ENCODE results near the gene MFSD12.
"Not testable (repeated sequence)": the region's sequence is repeated elsewhere in the genome, so short reads cannot be mapped to it uniquely, and the experiment has no call there.

MFSD12 gene

DNA sequence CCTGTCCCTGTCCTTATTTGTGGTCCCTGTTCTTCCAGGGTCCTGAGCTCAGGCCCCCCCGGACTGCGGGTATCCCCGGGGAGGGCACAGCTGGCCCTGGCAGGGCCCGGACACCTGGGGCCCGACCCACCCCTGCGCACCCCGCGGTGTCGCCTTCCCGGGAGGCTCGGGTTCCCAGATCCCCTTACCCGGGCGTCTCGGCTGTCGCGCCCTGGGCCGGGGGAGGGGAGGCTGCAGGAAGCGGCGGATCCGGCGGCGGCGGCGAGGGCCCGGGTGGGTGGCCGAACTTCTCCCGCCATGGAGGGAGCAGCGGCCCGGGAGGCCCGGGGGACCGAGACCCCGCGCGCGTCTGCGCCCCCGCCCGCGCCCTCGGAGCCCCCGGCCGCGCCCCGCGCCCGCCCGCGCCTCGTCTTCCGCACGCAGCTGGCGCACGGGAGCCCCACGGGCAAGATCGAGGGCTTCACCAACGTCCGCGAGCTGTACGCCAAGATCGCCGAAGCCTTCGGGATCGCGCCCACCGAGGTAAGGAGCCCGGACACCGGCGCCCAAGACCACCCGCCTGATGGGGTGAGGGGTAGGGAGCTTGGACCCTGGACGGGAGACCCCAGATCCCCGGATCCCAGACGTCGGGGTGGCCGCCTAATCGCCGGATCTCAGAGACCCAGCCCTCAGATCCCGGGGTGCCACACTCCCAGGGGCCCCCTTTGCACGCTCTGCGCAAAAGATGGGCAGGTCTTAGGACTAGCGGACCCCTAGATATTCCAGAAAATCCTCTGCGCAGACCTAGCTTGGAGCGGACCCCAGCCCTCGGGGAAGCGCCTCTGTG lies 28.1 kb upstream of the MFSD12 start, which contains the start of gene GIPC3:
Gene GIPC3 (plus strand): TSS at position 178 of the 826 bp plus-strand sequence. CDS start 120 bp downstream, at position 298.
- DNase-seq (ENCODE audit: extremely low spot score): no peak
- TF ChIP-seq, protein P1, sequence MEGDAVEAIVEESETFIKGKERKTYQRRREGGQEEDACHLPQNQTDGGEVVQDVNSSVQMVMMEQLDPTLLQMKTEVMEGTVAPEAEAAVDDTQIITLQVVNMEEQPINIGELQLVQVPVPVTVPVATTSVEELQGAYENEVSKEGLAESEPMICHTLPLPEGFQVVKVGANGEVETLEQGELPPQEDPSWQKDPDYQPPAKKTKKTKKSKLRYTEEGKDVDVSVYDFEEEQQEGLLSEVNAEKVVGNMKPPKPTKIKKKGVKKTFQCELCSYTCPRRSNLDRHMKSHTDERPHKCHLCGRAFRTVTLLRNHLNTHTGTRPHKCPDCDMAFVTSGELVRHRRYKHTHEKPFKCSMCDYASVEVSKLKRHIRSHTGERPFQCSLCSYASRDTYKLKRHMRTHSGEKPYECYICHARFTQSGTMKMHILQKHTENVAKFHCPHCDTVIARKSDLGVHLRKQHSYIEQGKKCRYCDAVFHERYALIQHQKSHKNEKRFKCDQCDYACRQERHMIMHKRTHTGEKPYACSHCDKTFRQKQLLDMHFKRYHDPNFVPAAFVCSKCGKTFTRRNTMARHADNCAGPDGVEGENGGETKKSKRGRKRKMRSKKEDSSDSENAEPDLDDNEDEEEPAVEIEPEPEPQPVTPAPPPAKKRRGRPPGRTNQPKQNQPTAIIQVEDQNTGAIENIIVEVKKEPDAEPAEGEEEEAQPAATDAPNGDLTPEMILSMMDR (IDR thresholded peaks at IDR 0.05; ENCODE audit: control extremely low read depth, extremely low read depth, low read depth, missing control alignments): no peak
- POLR2A ChIA-PET: no interaction called here
- CTCF ChIA-PET: interaction anchor here (1.0 to 2.5 kb wide), 8 partner anchors 10 to 244 kb away, joined by 3 to 7 read pairs (median 4); no protein-coding TSS in a partner anchor

GRCh38 chr19:3584036-3584802 lies 26.8 kb upstream of the MFSD12 start:
- POLR2A ChIA-PET: not testable (repeated sequence)

DNA sequence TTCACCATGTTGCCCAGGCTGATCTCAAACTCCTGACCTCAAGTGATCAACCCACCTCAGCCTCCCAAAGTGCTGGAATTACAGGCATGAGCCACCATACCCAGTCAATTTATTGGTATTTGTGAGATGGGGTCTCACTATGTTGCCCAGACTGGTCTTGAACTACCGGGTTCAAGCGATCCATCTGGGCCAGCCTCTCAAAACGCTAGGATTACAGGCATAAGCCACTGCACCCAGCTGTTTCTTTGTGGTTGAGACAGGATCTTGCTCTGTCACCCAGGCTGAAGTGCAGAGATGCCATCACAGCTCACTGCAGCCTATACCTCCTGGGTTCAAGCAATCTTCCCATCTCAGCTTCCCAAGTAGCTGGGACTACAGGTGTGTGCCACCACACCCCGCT lies 24.4 kb upstream of the MFSD12 start:
- DNase-seq (ENCODE audit: extremely low spot score); POLR2A ChIA-PET: not testable (repeated sequence)
- CTCF ChIA-PET: interaction anchor here (1.2 to 2.2 kb wide), 2 partner anchors 14 to 37 kb away, joined by 3 to 7 read pairs; no protein-coding TSS in a partner anchor

More at GRCh38 chr19:3584036-3584802, 26.8 kb upstream of the MFSD12 start:
- CTCF ChIA-PET: interaction anchor here (1.4 to 1.9 kb wide), 2 partner anchors 24 to 36 kb away, joined by 5 to 6 read pairs; no protein-coding TSS in a partner anchor
- not testable (repeated sequence) for DNase-seq (ENCODE audit: extremely low spot score)

- DNase-seq (ENCODE audit: extremely low spot score): no peak
- ChIA-PET POLR2A (no interaction called here), CTCF (no interaction called here)
- TF ChIP-seq, protein P1 (IDR thresholded peaks at IDR 0.05; ENCODE audit: control extremely low read depth, extremely low read depth, low read depth, missing control alignments): no peak
These were observed 23.0 kb upstream of the MFSD12 start for GRCh38 chr19:3580156-3580934.

GRCh38 chr19:3578390-3578789 lies 21.0 kb upstream of the MFSD12 start:
- CTCF ChIA-PET: interaction anchor here (1.5 to 1.6 kb wide), 3 partner anchors 13 to 40 kb away, joined by 3 to 4 read pairs (median 3); no protein-coding TSS in a partner anchor
- no peak for DNase-seq (ENCODE audit: extremely low spot score)
- TF ChIP-seq, protein P1 (IDR thresholded peaks at IDR 0.05; ENCODE audit: control extremely low read depth, extremely low read depth, low read depth, missing control alignments): no peak
- POLR2A ChIA-PET: no interaction called here

GRCh38 chr19:3577723-3578344 lies 20.4 kb upstream of the MFSD12 start:
- no peak for DNase-seq (ENCODE audit: extremely low spot score)
- TF ChIP-seq, protein P1 (IDR thresholded peaks at IDR 0.05; ENCODE audit: control extremely low read depth, extremely low read depth, low read depth, missing control alignments): no peak
- ChIA-PET POLR2A (no interaction called here), CTCF (interaction anchor here (1.6 kb wide), 1 partner anchor 14 kb away, joined by 3 read pairs; no protein-coding TSS in a partner anchor)

Measured in GM10248 (cell line).